SJCRH30 (cell line): ENCODE results near the gene SGIP1. TPM values are rescaled to one million over a fixed set of nuclear protein-coding genes. Genes with fewer than 3 reads are reported as not detected.

Experiments
- total RNA-seq: library from RNA; depleted of rRNA; stranded (reverse); fragments of >200 nt; shearing (Covaris generic); gene quantifications from 2 replicates; pipeline ENCODE4 v1.2.3, GENCODE V29; 2014; rRNA removed

The SGIP1 gene
- total RNA-seq, 1 experiment from 2014 or later: 0.18 TPM

Other genes with a start within 250 kb of the SGIP1 start
- gene DYNLT5, start 218.3 kb downstream of the SGIP1 start, total RNA-seq: not detected in 2 replicates